Keratinocyte (primary cell): ENCODE measurements around the gene PGPEP1. TPM values are rescaled to one million over a fixed set of nuclear protein-coding genes. Genes with fewer than 3 reads are reported as not detected.

ENCODE experiments used
- DNase-seq: peaks from one replicate; pipeline ENCODE4 v3.0.0-alpha.2; 2011; ENCODE audit warnings: low read depth, missing footprints, low spot score
- FAIRE-seq: peaks from 2 replicates; lab custom pipeline; 2011; peaks lifted over from hg19 to GRCh38; lab: Jason Lieb, UNC
- H2AFZ ChIP-seq: 2 replicates; pipeline ENCODE4 v1.6.0; 2012; ENCODE audit warnings: low read length, control low read depth, inconsistent platforms; ENCODE audit not compliant: control insufficient read depth
- H3K27ac ChIP-seq: 2 replicates; pipeline ENCODE4 v1.5.1; 2011; ENCODE audit warnings: low read length; ENCODE audit not compliant: control insufficient read depth, insufficient read depth
- H3K27me3 ChIP-seq: 3 replicates; pipeline ENCODE4 v1.6.0; 2011; ENCODE audit warnings: low read length; ENCODE audit not compliant: control insufficient read depth, insufficient read depth; ENCODE audit errors: extremely low read depth
- H3K36me3 ChIP-seq, 2 experiments: 2 replicates in 1 of 2; 3 replicates in 1 of 2; pipeline ENCODE4 v1.5.1; 2011; ENCODE audit warnings: low read length in 2 of 2, mild to moderate bottlenecking in 1 of 2; ENCODE audit not compliant: control insufficient read depth in 2 of 2, insufficient read depth in 2 of 2; ENCODE audit errors: extremely low read depth in 1 of 2
- H3K4me1 ChIP-seq: 3 replicates; pipeline ENCODE4 v1.5.1; 2011; ENCODE audit warnings: low read length; ENCODE audit not compliant: control insufficient read depth, insufficient read depth; ENCODE audit errors: extremely low read depth
- H3K4me2 ChIP-seq: 3 replicates; pipeline ENCODE4 v1.6.0; 2011; ENCODE audit warnings: low read depth, low read length; ENCODE audit not compliant: control insufficient read depth, insufficient read depth; ENCODE audit errors: extremely low read depth
- H3K4me3 ChIP-seq, 3 experiments: fragments of 200-600 bp in 1 of 3; sonication (generic) in 1 of 3; 2 replicates in 2 of 3; 3 replicates in 1 of 3; pipeline ENCODE4 v1.5.1; 2011 to 2016; ENCODE audit warnings: low read length in 3 of 3, mild to moderate bottlenecking in 3 of 3, control low read depth in 2 of 3, inconsistent platforms in 1 of 3, low read depth in 1 of 3, mixed read lengths in 1 of 3, mixed run types in 1 of 3, moderate library complexity in 1 of 3; ENCODE audit not compliant: control insufficient read depth in 2 of 3, insufficient read depth in 2 of 3; ENCODE audit errors: extremely low read depth in 1 of 3
- H3K79me2 ChIP-seq: 2 replicates; pipeline ENCODE4 v1.6.0; 2012; ENCODE audit warnings: low read length; ENCODE audit not compliant: control insufficient read depth, insufficient read depth
- H3K9ac ChIP-seq: 3 replicates; pipeline ENCODE4 v1.6.0; 2011; ENCODE audit warnings: low read length; ENCODE audit not compliant: control insufficient read depth, insufficient read depth; ENCODE audit errors: extremely low read depth
- H3K9me1 ChIP-seq: 3 replicates; pipeline ENCODE4 v1.6.0; 2011; ENCODE audit warnings: low read length; ENCODE audit not compliant: control insufficient read depth, insufficient read depth; ENCODE audit errors: extremely low read depth
- H3K9me3 ChIP-seq: 2 replicates; pipeline ENCODE4 v1.5.1; 2012; ENCODE audit warnings: low read depth, low read length; ENCODE audit not compliant: control insufficient read depth
- H4K20me1 ChIP-seq: 3 replicates; pipeline ENCODE4 v1.6.0; 2011; ENCODE audit warnings: low read length; ENCODE audit not compliant: control insufficient read depth, insufficient read depth; ENCODE audit errors: extremely low read depth
- EZH2 ChIP-seq: IDR thresholded peaks from one replicate; pipeline ENCODE4 v1.6.1; 2012; ENCODE audit warnings: inconsistent platforms, mild to moderate bottlenecking, low read length, moderate library complexity
- dilution Hi-C: fragments of 300-500 bp; cut with MboI; formaldehyde crosslinking; loops from one replicate; pipeline ENCODE4 v1.7.0; 2020; ENCODE audit warnings: low sequenced_read_pairs; ENCODE audit not compliant: extremely low pct_ligation_motif_present
- polyA plus RNA-seq, 5 experiments: library from polyadenylated mRNA; depleted of rRNA in 3 of 5; stranded (reverse) in 3 of 5; stranded (forward) in 1 of 5; unstranded in 1 of 5; fragments of >200 nt; gene quantifications; 1 replicate in 1 of 5; 2 replicates in 3 of 5; 3 replicates in 1 of 5; pipeline versions ENCODE4 v1.2.1 to v1.2.3, GENCODE V29; 2011 to 2012; ENCODE audit warnings: missing spikeins in 2 of 5, low read depth in 1 of 5, low replicate concordance in 1 of 5
- TF ChIP-seq, protein P1 (sequence below), 3 experiments: IDR thresholded peaks in 1 of 3; conservative IDR thresholded peaks in 1 of 3; optimal IDR thresholded peaks in 1 of 3; 2 replicates in 2 of 3; 3 replicates in 1 of 3; pipeline versions ENCODE3 to v1.5.1; 2011; ENCODE audit warnings: low read length in 3 of 3, mild to moderate bottlenecking in 3 of 3, moderate library complexity in 2 of 3, control low read depth in 1 of 3, inconsistent platforms in 1 of 3; ENCODE audit not compliant: insufficient read depth in 2 of 3; ENCODE audit errors: extremely low read depth in 1 of 3

The PGPEP1 gene
- polyA plus RNA-seq, 1 donor (not counting 4 experiments of a cell fraction or from before 2014, with no cell fraction given) = 5.6 TPM

DNA sequence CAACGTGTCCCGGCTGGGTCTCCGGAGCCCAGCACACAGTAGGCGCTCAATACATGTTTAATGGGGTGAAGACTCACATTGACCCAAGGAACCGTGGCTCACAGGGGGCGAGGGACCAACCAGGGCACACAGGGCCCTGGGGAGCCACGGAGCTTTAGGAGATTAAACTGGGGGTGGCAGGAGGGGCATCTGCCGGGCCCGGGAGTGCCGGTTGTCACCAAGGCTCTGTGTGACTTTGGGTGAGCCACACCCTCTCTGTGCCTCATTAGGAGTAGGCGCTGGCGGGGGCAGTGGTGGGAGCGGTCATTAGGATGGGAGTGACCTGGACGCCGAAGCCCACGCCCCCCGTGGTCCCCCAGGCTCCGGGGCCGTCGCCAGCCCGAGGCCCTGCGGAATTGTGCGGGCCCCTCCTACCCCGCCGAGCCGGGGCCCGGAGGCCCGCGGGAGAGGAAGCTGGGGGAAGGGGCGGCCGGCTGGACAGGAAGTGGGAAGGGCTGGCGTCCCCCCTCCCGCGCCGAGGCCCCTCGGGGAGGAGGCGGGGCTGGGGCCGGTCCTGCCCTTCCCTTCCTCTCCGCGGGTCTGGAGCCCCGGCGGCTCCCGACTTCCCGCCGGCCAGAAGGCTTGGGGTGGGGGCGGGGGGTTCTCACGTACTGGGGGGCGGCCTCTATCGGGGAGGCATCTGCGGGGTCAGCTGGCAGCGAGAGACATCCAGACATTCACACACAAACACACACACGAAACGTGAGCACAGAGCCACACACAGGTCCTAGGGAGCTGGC lies 77.0 kb downstream of the PGPEP1 start:
- Histone ChIP-seq H3K36me3 (peaks cover 0 to 2% of the 10 kb centered on the region in 2 experiments), H3K9me3 (no peaks in the 10 kb centered on the region), H3K79me2 (peaks cover 7% of the 10 kb centered on the region), H2AFZ (peak overlapping the region; percentile 7), H3K4me1 (peaks cover 24% of the 10 kb centered on the region), H3K9me1 (no peaks in the 10 kb centered on the region), H4K20me1 (no peaks in the 10 kb centered on the region), H3K27ac (peak overlapping the region; percentile 52), H3K4me2 (peak overlapping the region; percentile 90), H3K27me3 (no peaks in the 10 kb centered on the region), H3K9ac (peak overlapping the region; percentile 70), H3K4me3 (peak overlapping the region; percentile 24 to 64 (median 53))
- DNase-seq = no peak
- no peak for FAIRE-seq
- dilution Hi-C loops = no loop called here
- TF ChIP-seq EZH2 = no peak
- TF ChIP-seq, protein P1, sequence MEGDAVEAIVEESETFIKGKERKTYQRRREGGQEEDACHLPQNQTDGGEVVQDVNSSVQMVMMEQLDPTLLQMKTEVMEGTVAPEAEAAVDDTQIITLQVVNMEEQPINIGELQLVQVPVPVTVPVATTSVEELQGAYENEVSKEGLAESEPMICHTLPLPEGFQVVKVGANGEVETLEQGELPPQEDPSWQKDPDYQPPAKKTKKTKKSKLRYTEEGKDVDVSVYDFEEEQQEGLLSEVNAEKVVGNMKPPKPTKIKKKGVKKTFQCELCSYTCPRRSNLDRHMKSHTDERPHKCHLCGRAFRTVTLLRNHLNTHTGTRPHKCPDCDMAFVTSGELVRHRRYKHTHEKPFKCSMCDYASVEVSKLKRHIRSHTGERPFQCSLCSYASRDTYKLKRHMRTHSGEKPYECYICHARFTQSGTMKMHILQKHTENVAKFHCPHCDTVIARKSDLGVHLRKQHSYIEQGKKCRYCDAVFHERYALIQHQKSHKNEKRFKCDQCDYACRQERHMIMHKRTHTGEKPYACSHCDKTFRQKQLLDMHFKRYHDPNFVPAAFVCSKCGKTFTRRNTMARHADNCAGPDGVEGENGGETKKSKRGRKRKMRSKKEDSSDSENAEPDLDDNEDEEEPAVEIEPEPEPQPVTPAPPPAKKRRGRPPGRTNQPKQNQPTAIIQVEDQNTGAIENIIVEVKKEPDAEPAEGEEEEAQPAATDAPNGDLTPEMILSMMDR (optimal IDR thresholded peaks at IDR 0.05 in 1 of 3, IDR thresholded peaks at IDR 0.05 in 1 of 3, conservative IDR thresholded peaks at IDR 0.05 in 1 of 3; ENCODE audit: extremely low read depth in 1 of 3, insufficient read depth in 2 of 3, low read length in 3 of 3) = no peak

DNA sequence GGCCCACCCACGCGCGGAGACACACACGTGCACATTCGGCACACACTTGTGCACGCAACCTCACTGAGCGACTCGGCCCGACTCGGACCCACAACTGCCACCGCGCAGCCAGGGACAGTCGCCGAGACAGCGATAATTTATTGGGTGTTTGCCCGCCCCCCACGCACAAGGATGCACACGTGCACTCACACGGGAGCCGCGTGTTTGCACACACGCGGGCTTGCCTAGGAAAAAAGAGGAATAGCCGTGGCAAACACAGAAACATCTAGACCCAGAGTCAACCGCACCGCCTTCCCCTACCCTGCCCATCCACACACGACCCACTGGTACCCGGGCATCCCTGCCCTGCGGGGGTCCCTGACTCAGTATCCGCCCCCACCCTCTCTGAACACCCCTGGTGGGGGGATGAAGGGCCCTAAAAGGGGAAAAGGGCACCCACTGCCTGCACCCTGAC lies 77.7 kb downstream of the PGPEP1 start:
- peak overlapping the region; percentile 7 for H3K9ac ChIP-seq
- no peak for FAIRE-seq
- TF ChIP-seq, protein P1 (optimal IDR thresholded peaks at IDR 0.05 in 1 of 3, IDR thresholded peaks at IDR 0.05 in 1 of 3, conservative IDR thresholded peaks at IDR 0.05 in 1 of 3; ENCODE audit: extremely low read depth in 1 of 3, insufficient read depth in 2 of 3, low read length in 3 of 3) = no peak
- no peak for TF ChIP-seq EZH2
- H3K9me3 ChIP-seq = no peaks in the 10 kb centered on the region
- H2AFZ ChIP-seq = no peak overlapping the region
- peaks cover 24% of the 10 kb centered on the region for H3K4me1 ChIP-seq
- peak overlapping the region; percentile 90 for H3K4me2 ChIP-seq
- H3K9me1 ChIP-seq = no peaks in the 10 kb centered on the region
- no peak for DNase-seq
- no peak overlapping the region for H3K4me3 ChIP-seq
- H3K79me2 ChIP-seq = peaks cover 9% of the 10 kb centered on the region
- H3K27ac ChIP-seq = no peak overlapping the region
- H4K20me1 ChIP-seq = no peaks in the 10 kb centered on the region
- dilution Hi-C loops = no loop called here
- H3K27me3 ChIP-seq = no peaks in the 10 kb centered on the region
- H3K36me3 ChIP-seq = peaks cover 0 to 2% of the 10 kb centered on the region in 2 experiments
